Mucosa of stomach (tissue), 1 donor: Measurements from ENCODE around the gene RNASE3.
"Not testable (repeated sequence)": the region's sequence is repeated elsewhere in the genome, so short reads cannot be mapped to it uniquely, and the experiment has no call there.

Experiments used
- H3K27me3 ChIP-seq: one replicate; pipeline ENCODE4 v1.7.0; 2013; ENCODE audit warnings: mild to moderate bottlenecking, low read length; ENCODE audit not compliant: control insufficient read depth, insufficient read depth
- H3K36me3 ChIP-seq: one replicate; pipeline ENCODE4 v1.7.0; 2013; ENCODE audit warnings: low read length; ENCODE audit not compliant: control insufficient read depth, insufficient read depth
- H3K4me1 ChIP-seq: one replicate; pipeline ENCODE4 v1.7.0; 2013; ENCODE audit warnings: mild to moderate bottlenecking, low read length; ENCODE audit not compliant: control insufficient read depth, insufficient read depth
- H3K4me3 ChIP-seq: one replicate; pipeline ENCODE4 v1.7.0; 2013; ENCODE audit warnings: low read length
- H3K9ac ChIP-seq: one replicate; pipeline ENCODE4 v1.7.0; 2013; ENCODE audit warnings: mild to moderate bottlenecking, low read length, moderate library complexity
- H3K9me3 ChIP-seq: one replicate; pipeline ENCODE4 v1.7.0; 2013; ENCODE audit warnings: mild to moderate bottlenecking, low read length, moderate library complexity; ENCODE audit not compliant: control insufficient read depth
- donor health status: Pancreatic carcinoma.

RNASE3 gene

DNA sequence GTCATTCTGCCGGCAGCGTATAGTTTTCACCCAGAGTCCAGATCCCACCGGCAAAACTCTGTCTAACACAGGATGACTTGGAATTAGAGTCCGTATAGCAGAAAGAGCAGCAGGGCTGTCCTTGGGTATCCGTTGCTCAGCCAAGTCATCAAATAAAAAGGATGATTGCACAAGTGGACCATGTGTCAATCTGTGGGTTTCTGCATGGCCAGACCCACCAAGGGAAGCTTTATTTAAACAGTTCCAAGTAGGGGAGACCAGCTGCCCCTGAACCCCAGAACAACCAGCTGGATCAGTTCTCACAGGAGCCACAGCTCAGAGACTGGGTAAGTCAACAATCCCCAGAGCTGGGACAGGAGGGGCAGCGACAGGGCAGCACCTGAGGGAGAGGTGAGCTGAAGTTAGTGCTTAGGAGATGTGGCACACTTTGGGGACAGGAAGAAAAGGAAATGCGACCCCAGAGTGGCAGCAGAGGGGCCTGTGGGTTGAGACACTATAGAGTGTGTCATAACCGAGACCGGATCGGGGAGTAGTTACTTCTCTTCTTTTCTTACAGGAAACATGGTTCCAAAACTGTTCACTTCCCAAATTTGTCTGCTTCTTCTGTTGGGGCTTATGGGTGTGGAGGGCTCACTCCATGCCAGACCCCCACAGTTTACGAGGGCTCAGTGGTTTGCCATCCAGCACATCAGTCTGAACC, at the start of gene RNASE3:
RNASE3 (plus strand) TSS at position 260 of the 700 bp plus-strand sequence; CDS start at position 562, 302 bp downstream.
- not testable (repeated sequence) for H3K4me3 ChIP-seq, H3K9ac ChIP-seq, H3K9me3 ChIP-seq, H3K36me3 ChIP-seq, H3K4me1 ChIP-seq, H3K27me3 ChIP-seq

DNA sequence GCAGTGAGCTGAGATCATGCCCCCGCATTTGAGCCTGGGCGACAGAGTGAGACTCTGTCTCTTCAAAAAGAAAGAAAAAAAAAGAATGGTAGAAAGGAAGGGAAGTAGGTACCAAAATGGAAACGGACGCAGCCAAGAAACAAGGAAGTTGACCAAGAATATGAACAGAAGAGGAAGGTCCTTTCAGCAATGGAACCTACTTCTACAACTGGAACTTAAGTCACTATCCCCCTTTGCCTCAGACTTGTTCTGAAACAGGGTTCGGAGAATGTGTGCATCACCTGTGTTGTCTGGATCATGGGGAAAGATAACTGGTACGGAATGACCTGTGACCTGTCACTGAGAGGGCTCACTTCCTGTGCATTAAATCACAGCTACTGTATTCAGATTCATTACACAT, 44.6 kb upstream of the RNASE3 start:
- Histone ChIP-seq H3K27me3 (no peaks in the 10 kb centered on the region), H3K4me1 (peaks cover 18% of the 10 kb centered on the region), H3K4me3 (no peak overlapping the region)

DNA sequence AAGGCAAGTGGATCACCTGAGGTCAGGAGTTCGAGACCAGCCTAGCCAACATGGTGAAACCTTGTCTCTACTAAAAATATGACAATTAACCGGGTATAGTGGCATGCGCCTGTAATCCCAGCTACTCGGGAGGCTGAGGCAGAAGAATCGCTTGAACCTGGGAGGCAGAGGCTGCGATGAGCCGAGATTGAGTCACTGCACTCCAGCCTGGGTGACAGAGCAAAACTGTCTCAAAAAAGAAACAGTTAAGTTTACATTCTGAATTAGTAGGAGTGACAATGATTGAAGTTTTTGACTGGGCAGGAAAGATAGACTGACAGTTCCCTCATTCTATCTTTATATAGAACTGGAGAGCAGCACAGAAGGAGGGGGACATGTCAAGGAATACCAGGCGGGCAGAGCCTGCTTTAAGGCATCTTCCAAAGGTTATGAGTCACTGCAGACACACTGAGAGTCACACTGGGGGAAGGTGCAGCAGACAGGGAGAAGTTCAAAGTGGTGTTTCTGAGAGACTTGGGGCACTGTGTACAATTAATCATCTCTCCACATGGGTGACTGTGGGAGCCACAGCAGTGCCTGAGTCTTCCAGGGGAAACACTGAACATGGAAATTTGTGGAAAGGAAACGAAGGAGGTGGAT, 42.8 kb upstream of the RNASE3 start:
- no peak overlapping the region for H3K9ac ChIP-seq
- peaks cover 18% of the 10 kb centered on the region for H3K4me1 ChIP-seq

More for the DNA sequence above, 44.6 kb upstream of the RNASE3 start:
- no peaks in the 10 kb centered on the region for H3K9me3 ChIP-seq
- H3K9ac ChIP-seq, result no peak overlapping the region
- H3K36me3 ChIP-seq, result no peaks in the 10 kb centered on the region

DNA sequence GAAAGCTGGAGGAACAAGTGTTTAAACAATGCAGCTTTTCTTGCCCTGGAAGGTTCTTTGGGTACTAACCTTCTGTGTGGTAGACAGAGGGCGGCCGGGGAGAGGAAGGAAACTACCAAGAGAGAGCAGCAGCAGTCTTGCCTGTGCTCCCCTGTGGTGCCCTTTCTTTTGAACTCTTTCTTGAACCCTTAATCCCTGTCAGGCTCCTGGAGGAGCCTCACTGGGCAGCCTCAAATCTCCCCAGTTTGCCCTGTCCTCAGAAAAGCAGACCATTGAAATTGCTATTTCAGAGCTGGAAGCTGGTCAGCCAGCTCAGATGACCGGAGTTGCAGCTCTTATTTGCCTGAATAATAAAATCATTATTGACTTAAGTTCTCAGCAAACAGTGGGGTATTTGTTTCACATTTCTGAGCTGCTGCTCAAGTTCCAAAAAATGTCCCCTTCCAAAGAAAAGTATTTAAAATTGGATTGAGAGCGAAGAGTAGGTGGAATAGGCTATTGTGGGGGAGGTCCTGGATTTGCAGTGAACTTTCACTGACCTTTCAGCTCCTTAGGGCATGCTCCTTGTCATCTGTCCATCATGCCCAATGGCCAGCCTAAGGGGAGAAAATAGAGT, 42.1 kb upstream of the RNASE3 start:
- Histone ChIP-seq H3K36me3 (no peaks in the 10 kb centered on the region), H3K9ac (no peak overlapping the region), H3K9me3 (no peaks in the 10 kb centered on the region), H3K4me3 (no peak overlapping the region), H3K4me1 (peaks cover 18% of the 10 kb centered on the region), H3K27me3 (no peaks in the 10 kb centered on the region)

More for the DNA sequence above, 42.8 kb upstream of the RNASE3 start:
- H3K9me3 ChIP-seq, result no peaks in the 10 kb centered on the region
- H3K4me3 ChIP-seq, result no peak overlapping the region
- H3K27me3 ChIP-seq, result no peaks in the 10 kb centered on the region
- H3K36me3 ChIP-seq, result no peaks in the 10 kb centered on the region

DNA sequence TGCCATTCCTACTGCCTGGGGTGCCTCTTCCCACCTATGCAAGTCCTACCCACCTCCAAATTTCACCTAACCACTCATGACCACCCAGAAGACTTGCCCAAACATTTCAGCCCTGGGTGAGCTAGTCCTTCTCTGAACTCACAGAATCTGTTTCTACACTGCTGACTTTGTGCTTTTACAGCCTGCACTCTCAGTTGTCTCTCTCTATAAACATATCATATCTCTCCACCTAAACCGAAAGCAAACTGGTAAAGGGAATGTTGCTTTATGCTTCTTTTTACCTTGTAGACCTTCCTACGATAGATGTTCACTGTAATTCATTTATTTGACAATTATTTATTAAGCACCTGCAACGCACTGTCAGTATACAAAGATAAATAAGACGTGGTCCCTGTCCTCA, 38.1 kb upstream of the RNASE3 start:
- peaks cover 27% of the 10 kb centered on the region for H3K4me1 ChIP-seq
- no peak overlapping the region for H3K4me3 ChIP-seq
- H3K36me3 ChIP-seq, result no peaks in the 10 kb centered on the region
- H3K9ac ChIP-seq, result no peak overlapping the region
- no peaks in the 10 kb centered on the region for H3K9me3 ChIP-seq
- no peaks in the 10 kb centered on the region for H3K27me3 ChIP-seq

DNA sequence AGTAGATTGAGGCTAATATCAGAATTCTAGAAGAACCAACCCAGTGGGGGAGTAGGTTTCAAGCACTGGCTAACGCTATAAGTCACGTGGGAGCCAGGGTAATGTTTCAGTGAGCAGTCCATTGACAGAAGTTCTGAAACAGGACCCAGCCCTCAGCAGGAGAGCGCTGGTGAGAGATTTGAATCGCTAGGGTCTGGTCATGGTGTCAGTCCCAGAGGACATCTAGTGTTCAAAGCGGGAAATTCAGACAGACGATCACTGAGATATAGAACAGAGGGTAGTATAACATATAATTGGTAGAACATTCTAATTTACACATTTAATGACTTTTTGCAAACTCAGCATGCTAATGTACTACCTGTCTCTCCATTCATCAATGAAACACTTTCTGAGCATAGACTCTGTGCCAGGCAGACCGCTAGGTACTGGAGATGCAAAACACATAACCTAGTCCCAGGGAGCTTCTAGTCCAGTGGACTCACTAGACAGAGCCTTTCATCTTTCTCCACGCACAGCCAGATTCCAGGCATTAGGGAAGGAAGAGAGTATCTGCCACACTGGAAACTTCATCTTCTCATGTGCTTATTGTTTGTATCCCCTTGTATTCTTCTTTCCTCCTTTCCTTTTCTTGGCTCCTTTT, 35.4 kb upstream of the RNASE3 start:
- Histone ChIP-seq H3K4me1 (peaks cover 13% of the 10 kb centered on the region), H3K36me3 (no peaks in the 10 kb centered on the region), H3K27me3 (no peaks in the 10 kb centered on the region), H3K9ac (no peak overlapping the region), H3K4me3 (no peak overlapping the region), H3K9me3 (no peaks in the 10 kb centered on the region)

DNA sequence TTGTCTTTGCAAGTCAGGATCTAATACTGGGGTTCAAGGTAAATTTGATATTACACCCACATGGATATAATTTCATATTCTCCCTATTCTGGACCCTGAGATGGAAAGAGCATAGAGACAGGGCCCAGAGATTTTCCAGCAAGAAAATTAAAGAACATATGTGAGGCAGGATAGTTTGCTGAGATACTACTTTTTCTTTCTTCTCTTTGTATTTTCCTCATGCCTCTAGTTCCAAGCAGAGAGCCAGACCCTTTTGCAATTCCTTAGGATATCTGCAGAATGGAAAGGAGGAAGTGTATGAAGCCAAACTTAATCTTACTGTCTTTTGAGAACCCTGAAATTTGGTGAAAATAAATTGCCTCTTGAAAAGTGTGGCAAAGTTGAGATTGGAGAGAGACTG, 34.0 kb upstream of the RNASE3 start:
- no peak overlapping the region for H3K9ac ChIP-seq
- H3K9me3 ChIP-seq, result no peaks in the 10 kb centered on the region
- H3K36me3 ChIP-seq, result no peaks in the 10 kb centered on the region
- H3K4me3 ChIP-seq, result no peak overlapping the region
- H3K27me3 ChIP-seq, result no peaks in the 10 kb centered on the region
- H3K4me1 ChIP-seq, result peaks cover 13% of the 10 kb centered on the region

DNA sequence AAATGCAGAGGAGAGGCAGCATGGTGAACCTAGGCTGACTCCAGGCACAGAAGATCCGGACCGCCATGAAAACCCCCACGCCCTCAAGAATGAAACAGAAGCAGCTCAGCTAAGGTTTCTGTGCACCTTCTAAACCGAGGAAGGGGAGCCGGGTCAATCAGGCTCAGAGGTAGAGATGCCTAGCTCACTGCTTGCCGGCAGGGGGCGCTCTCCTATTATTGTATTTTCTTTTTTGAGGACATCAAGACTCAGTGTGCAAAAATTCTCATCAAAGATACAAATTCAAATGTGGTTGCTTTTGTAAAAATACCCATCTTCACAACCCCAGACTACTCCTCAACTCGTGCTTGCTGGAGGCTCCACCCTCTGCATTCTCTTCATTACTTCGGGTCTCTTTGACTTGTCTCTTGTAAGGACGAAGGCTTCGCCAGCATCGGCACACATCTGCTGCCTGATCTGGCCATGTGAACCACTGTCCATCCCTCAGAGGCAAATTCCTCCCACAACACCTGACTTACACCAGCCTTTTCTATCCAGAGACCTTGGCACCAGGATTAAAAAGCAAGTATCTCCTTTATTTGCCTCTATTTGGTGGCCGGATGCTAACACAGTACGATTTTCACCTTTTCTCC, 33.4 kb upstream of the RNASE3 start:
- Histone ChIP-seq H3K36me3 (no peaks in the 10 kb centered on the region), H3K9ac (no peak overlapping the region), H3K4me3 (no peak overlapping the region)

DNA sequence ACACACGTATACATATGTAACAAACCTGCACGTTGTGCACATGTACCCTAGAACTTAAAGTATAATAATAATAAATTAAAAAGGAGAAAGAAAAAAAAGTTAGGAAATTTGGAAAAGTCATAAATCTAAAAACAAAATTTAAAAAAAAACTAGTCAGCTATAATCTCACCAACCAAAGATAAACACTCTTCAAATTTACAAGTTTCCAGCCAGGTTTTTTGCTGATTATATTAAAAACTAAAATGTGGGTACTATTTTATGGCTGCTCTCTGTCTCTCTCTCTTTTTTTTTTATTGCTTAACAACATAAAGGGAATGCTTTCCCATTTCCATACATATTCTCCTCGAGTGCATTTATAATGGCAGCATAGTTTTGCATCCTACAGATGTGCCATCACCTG, 25.0 kb upstream of the RNASE3 start:
- Histone ChIP-seq H3K36me3 (no peaks in the 10 kb centered on the region), H3K4me3 (no peak overlapping the region), H3K27me3 (no peaks in the 10 kb centered on the region), H3K9ac (no peak overlapping the region), H3K4me1 (no peaks in the 10 kb centered on the region), H3K9me3 (no peaks in the 10 kb centered on the region)

More for the DNA sequence above, 33.4 kb upstream of the RNASE3 start:
- no peaks in the 10 kb centered on the region for H3K27me3 ChIP-seq
- H3K4me1 ChIP-seq, result peaks cover 13% of the 10 kb centered on the region
- no peaks in the 10 kb centered on the region for H3K9me3 ChIP-seq

DNA sequence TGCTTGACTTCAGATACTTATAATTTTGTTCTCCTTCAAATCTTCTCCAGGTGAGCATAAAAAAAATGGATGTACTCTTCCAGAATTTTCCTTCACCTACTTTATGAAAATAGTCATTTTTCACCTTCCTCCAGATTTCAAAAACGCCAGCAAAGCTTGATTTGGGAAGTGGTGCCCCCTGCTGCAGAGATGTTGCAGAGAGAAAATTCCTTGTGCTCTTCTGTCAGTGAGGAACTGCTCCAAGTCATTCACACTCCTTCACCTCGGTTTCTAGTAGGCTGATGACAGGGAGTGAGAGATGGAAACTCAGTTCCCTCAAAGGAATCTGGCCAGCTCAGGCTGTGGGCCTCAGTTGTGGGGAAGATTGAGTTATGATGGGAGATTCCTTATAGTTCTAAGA, 24.2 kb upstream of the RNASE3 start:
- Histone ChIP-seq H3K9me3 (no peaks in the 10 kb centered on the region), H3K4me3 (no peak overlapping the region), H3K36me3 (no peaks in the 10 kb centered on the region), H3K4me1 (no peaks in the 10 kb centered on the region), H3K9ac (no peak overlapping the region), H3K27me3 (no peaks in the 10 kb centered on the region)

DNA sequence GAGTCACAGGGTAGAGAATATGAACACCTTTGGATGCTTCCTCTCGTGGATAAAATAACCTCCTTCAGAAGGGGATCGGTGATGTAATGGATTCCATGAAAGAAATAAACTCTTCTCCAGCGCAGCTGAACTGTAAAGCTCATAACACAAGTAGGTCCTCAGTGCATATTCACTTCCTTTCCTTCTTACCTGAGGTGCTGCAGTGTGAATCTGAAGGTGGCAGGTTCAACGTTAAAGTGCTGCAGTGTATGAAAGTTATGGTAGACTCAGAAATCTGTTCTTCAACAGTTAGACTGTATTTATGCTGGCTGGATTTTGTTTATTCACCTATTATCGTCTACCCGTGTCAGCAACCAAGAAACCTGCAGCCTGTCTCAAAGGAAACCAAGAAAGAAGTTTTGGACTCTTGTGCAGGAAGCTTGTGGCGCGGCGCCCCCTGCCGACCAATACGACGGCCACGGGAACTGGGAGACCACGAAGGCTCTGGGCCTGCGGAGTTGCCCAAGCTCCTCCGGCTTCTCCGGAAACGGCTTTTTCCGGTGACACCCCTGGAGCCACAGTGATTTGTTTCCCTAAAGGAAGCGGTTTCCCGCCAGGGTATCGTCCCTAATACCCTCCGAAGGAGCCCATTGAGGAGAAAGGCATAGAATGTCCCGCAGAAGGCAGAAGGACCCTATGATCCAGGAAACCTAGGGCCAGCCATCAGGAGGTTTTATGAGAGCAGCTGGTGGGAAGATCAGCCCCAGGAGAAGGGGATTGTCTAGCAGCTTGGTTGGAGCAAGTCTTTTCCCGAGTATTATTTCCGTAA, 17.6 kb upstream of the RNASE3 start:
- no peak overlapping the region for H3K4me3 ChIP-seq
- H3K9me3 ChIP-seq, result no peaks in the 10 kb centered on the region
- no peaks in the 10 kb centered on the region for H3K4me1 ChIP-seq
- no peaks in the 10 kb centered on the region for H3K36me3 ChIP-seq
- H3K9ac ChIP-seq, result no peak overlapping the region
- H3K27me3 ChIP-seq, result no peaks in the 10 kb centered on the region
